Inferior parietal cortex (tissue), 1 donor: Measurements from ENCODE around the gene DNAJB7.
"Not testable (repeated sequence)": the region's sequence is repeated elsewhere in the genome, so short reads cannot be mapped to it uniquely, and the experiment has no call there.

Experiments used
- DNase-seq: peaks from one replicate; pipeline ENCODE4 v3.0.0-alpha.2; 2016; ENCODE audit errors: extremely low spot score

The DNAJB7 gene

DNA sequence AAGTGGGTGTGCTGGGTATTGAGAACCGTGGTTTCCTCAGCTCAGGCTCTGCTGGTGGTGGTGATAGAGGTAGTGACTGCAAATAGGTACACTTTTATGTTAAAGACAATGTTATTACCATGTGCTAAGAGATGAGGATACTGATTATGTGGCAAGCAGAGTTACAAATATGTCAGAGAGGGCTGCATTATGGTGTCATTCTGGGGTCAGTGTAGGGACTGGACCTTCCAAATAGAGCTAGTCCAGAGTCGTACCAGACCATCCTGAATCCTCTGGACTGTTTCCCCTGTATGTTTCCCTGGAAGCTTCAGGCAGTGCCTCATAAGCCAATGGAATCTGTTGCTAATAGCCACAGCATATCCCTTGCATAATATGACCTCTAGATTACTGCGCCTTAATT lies at the start of gene DNAJB7:
DNAJB7 (minus strand) TSS at position 101 of the 400 bp plus-strand sequence. CDS start 119 bp downstream, outside the sequence.
- DNase-seq = no peak

GRCh38 chr22:40908895-40909294 lies 47.0 kb upstream of the DNAJB7 start:
- DNase-seq = no peak

- DNase-seq = no peak
Measured at GRCh38 chr22:40904101-40904500, 42.2 kb upstream of the DNAJB7 start.

- DNase-seq = peak; percentile 80
Measured at GRCh38 chr22:40898850-40899357, 37.0 kb upstream of the DNAJB7 start.

DNA sequence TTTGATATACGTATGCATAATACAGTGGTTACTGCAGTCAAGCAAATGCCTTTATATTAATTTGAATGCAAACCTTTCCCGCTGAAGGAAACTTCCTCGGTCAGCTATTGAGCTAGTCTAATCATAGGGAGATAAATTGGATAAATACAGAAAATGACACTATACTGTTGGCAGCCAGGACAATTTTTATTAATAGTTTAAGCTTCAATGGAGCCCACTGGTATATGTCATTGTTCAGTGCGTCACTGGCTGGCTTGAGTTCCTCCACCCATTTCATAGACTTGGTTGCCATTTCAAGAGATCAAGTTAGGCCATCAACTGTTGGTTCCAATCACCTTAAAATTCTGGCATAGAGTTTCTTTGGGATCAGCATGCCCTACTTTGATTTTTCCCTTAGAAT lies 32.5 kb upstream of the DNAJB7 start:
- no peak for DNase-seq

DNA sequence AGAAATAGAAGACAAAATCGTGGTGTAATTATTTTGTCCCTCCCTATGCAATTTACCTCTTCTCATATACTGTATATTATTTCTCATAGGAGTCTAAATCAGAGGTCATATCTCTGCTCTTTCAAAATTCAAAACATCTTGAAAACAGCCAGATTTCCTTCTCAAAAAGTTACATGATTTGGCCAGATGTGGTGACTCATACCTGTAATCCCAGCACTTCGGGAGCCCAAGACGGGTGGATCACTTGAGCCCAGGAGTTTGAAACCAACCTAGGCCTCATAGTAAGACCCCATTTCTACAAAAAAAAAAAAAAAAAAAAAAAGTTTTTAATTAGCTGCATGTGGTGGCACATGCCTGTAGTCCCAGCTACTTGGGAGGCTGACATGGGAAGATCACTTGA lies 29.0 kb upstream of the DNAJB7 start:
- DNase-seq = no peak

DNA sequence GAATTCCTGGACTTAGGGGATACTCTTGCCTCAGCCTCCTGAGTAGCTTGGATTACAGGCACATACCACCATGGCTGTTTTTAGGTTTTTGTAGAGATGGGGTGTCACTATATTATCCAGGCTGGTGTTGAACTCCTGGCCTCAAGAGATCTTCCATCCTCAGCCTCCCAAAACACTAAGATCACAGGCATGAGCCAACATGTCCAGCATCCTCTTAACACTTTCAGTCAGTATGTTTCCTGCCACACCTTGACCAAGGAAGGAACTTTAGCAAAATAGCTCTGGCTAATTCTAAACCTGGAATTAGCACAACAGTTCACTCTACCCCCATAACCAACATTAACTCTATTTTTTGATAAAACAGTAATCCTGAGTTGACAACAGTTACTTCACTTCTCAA lies 27.2 kb upstream of the DNAJB7 start:
- no peak for DNase-seq

DNA sequence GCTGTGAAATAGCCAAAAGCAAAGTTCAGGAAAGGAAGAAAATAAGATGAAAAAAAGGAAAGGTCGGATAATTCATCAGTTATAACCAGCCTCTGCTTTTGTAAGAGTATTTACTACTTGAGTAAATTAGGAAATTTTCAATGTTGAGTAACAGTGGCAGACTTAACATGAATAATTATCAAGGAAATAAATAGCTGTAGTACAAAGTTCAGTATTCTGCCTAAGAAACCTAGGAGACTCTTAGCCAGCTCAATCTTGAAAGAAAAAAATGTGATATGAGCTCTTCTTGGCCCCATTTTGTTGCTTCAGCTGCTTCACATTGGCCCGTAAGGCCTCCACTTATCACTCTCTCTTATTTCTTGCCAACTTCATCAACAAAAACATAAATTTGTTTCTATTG lies 17.0 kb upstream of the DNAJB7 start:
- no peak for DNase-seq

DNA sequence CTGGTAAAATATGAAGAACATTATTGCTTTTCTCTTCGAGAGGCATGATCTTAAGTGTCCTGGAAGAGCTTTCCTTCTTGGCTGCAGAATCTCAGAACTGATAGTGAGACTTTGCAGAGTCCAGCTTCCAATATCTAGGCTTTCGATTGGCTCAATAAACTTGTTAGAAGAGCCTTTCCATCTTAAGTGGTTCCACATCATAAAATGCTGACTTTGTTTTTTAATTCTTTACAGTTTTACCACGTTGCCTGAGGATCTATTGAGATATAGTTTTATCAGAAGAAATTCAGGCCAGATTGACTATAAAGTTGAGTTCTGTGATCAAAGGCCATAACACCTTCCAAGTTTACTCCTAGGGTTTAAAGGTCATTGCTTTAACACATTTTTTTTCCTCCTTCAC lies 15.6 kb upstream of the DNAJB7 start:
- no peak for DNase-seq

GRCh38 chr22:40876907-40877306 lies 15.0 kb upstream of the DNAJB7 start:
- DNase-seq = no peak

- DNase-seq = no peak
Measured at GRCh38 chr22:40875111-40875510, 13.2 kb upstream of the DNAJB7 start.

GRCh38 chr22:40874016-40874415 lies 12.1 kb upstream of the DNAJB7 start:
- DNase-seq = no peak

DNA sequence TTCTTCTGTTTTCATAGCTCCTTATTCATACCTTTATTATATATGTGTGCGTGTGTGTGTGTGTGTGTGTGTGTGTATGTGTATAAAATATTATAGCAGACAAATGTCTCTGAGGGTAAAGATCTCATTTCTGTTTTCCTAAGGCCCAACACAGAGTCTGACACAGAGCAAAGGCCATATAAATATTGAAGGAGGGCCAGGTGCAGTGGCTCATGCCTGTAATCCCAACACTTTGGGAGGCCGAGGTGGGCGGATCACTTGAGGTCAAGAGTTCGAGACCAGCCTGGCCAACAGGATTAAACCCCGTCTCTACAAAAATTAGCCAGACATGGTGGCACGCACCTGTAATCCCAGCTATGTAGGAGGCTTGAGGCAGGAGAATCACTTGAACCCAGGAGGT lies 6.5 kb upstream of the DNAJB7 start:
- not testable (repeated sequence) for DNase-seq

DNA sequence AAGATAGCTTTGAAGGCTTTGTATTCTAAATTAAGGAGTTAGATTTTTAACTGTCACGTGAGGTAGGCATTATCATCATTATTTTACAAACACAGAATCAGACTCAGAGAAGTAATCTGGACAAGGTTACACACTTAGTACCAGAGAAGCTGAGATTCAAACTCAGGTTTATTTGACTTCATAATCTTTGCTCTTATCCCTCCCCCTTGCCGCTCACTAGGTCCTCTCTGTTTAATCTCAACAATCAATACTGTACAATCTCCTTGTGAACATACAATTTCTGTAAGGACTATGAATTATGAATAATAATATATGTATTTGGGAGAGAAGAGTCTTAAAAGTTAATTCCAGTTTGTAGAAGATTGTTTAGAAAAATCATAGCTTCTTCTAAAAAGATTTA lies 5.2 kb upstream of the DNAJB7 start:
- no peak for DNase-seq

DNA sequence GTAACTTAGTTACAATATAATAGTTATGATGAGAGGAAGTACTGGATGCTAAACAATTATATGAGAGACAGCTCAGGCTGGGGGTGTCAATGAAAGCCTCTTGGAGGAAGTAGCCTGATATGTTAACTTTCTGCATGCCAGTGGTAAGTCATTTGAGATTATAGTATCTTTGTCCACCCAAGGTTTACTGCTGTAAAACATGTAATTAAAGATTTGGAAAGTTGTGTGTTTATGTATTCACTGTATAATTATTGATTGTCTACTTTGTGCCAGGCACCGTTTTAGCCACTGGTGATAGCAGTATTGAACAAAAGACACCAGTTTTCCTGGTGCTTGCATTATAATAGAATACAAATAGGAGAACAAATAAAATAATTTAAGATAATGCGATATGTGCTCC lies 624 bp upstream of the DNAJB7 start:
- DNase-seq = no peak

GRCh38 chr22:40857309-40857855 lies 4.5 kb downstream of the DNAJB7 start:
- DNase-seq = peak; percentile 34

- peak; percentile 96 for DNase-seq
Measured at GRCh38 chr22:40856513-40857308, 5.2 kb downstream of the DNAJB7 start, which contains the start of the genes ST13 and XPNPEP3. TSS of gene ST13 (minus strand) at chr22:40856639. CDS start at chr22:40856540, 99 bp downstream. TSS of gene XPNPEP3 (plus strand) at chr22:40857148. CDS start at chr22:40857182, 34 bp downstream.

GRCh38 chr22:40855979-40856512 lies 5.9 kb downstream of the DNAJB7 start:
- peak; percentile 28 for DNase-seq

GRCh38 chr22:40855071-40855978 lies 6.6 kb downstream of the DNAJB7 start:
- DNase-seq = peak; percentile 41

- no peak for DNase-seq
Measured at GRCh38 chr22:40853961-40854360, 8.0 kb downstream of the DNAJB7 start.

DNA sequence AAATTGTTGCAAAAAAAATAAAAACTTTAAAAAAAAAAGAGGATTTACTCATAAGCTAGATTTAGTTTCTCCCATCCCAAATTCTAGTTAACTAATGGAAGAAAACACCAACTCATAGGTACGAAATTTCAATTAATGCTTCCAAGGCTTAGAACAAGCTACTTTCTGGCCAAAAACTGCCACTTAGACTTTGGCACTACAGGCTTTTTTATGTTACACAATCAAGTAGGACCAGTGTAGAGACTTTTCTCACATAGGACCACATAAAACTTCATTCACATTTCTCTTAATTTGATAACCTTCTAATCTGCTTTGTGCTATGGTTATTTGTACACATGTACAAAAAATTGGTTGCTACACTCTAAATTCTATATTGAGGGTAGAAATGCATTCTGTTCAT lies 8.6 kb downstream of the DNAJB7 start:
- DNase-seq = no peak

DNA sequence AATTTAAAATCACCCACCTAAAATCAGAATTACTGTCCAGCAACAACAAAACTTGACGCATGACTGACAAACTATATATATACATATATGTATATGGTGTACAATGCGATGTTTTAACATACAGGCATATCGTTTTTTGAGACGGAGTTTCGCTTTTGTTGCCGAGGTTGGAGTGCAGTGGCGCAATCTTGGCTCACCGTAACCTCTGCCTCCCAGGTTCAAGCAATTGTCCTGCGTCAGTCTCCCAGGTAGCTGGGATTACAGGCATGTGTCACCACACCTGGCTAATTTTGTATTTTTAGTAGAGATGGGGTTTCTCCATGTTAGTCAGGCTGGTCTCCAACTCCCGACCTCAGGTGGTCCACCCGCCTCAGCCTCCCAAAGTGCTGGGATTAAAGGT lies 16.1 kb downstream of the DNAJB7 start:
- DNase-seq = not testable (repeated sequence)
